Upper lobe of left lung (tissue), 6 donors: ENCODE results near the gene RUNX2. TPM values are rescaled to one million over a fixed set of nuclear protein-coding genes. Genes with fewer than 3 reads are reported as not detected.

ENCODE experiments used
- ATAC-seq, 2 donors: fragments of 200-7000 bp; cut with Tn5 transposase; one replicate each; pipeline ENCODE4 v1.9.1; 2022; ENCODE audit warnings: mild to moderate bottlenecking in 2 of 2, moderate library complexity in 2 of 2; ENCODE audit not compliant: low FRiP score in 2 of 2
- DNase-seq, 2 donors: peaks; one replicate each; pipeline ENCODE4 v3.0.0-alpha.2; 2019 to 2020
- H3K27ac ChIP-seq, 4 donors: fragments of 200-600 bp; sonication (generic); one replicate each; pipeline ENCODE4 v1.5.1; 2016 to 2019
- H3K27me3 ChIP-seq, 4 donors: fragments of 200-600 bp; sonication (generic); one replicate each; pipeline ENCODE4 v1.5.1; 2017 to 2019
- H3K36me3 ChIP-seq, 4 donors: fragments of 200-600 bp; sonication (generic); one replicate each; pipeline ENCODE4 v1.5.1; 2016 to 2019
- H3K4me1 ChIP-seq, 4 donors: fragments of 200-600 bp; sonication (generic); one replicate each; pipeline ENCODE4 v1.5.1; 2018 to 2019
- H3K4me3 ChIP-seq, 4 donors: fragments of 200-600 bp; sonication (generic); one replicate each; pipeline ENCODE4 v1.5.1; 2017 to 2019; ENCODE audit warnings: mild to moderate bottlenecking in 2 of 4, moderate library complexity in 1 of 4
- H3K9me3 ChIP-seq, 4 donors: fragments of 200-600 bp; sonication (generic); one replicate each; pipeline ENCODE4 v1.5.1; 2018 to 2019
- EP300 ChIP-seq, 4 donors: sonication (generic); formaldehyde crosslinking; IDR thresholded peaks; one replicate each; pipeline ENCODE4 v1.5.1; 2017; ENCODE audit warnings: antibody characterized with exemption in 4 of 4, control low read depth in 2 of 4
- POLR2A ChIP-seq, 4 donors: fragments of 450-650 bp; IDR thresholded peaks; one replicate each; pipeline ENCODE4 v1.5.1; 2016 to 2017; ENCODE audit warnings: antibody characterized with exemption in 4 of 4, mild to moderate bottlenecking in 2 of 4
- POLR2AphosphoS5 ChIP-seq, 2 donors: sonication (generic); formaldehyde crosslinking; IDR thresholded peaks; one replicate each; pipeline ENCODE4 v1.5.1; 2017; ENCODE audit warnings: antibody characterized with exemption in 2 of 2
- WGBS, 2 donors: methylation state at CpG; one replicate each; pipeline ENCODE4 v1.1.5; 2017 to 2018; 5-methylcytosine and 5-hydroxymethylcytosine counted together
- total RNA-seq, 6 donors: library from RNA; depleted of rRNA in 4 of 6; stranded (reverse); fragments of >200 nt in 4 of 6; gene quantifications; one replicate each; pipeline versions ENCODE4 v1.1.0 to v1.2.1, GENCODE V29; 2016 to 2021
- TF ChIP-seq, protein P1 (sequence below), 6 experiments: fragments of 450-650 bp in 4 of 6; fragments of 200-600 bp in 2 of 6; sonication (generic) in 2 of 6; IDR thresholded peaks; one replicate each; pipeline ENCODE4 v1.5.1; 2016 to 2019; ENCODE audit warnings: antibody characterized with exemption in 6 of 6
- donor health status: DM: no; HTN: no; CAD: no; lungs with moderate emphysema.
- donor health status: DM: no; HTN: yes; CAD: no; lungs with severe emphysema.

The RUNX2 gene
- total RNA-seq, 6 donors from 2014 or later, result 2.6 to 12.2 (median 5.5) TPM

DNA sequence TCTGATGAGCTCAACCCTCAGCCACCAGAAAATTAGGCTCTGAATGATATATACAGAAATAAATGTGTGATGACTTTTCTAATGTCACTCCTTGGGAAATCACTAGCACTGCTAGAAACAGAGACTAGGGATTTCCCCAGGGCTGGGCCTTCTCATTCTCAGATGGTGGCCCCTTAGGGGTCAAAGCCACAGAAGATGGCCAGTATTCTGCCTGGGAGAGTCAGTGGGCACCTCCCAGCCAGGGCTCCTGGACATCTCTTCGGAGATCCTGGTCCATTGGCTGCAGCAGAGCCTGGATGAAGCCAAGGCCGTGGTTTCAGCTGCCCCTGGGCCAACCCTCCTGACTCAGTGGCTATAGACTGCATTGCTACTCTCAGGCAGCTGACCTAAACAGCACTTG is 326.5 kb downstream of the RUNX2 start:
- DNase-seq (no peak), ATAC-seq (no peak)
- Histone ChIP-seq H3K9me3 (no peaks in the 10 kb centered on the region), H3K27ac (no peak overlapping the region), H3K4me1 (no peaks in the 10 kb centered on the region), H3K27me3 (no peaks in the 10 kb centered on the region), H3K36me3 (no peaks in the 10 kb centered on the region), H3K4me3 (no peak overlapping the region)
- no peak for TF ChIP-seq POLR2A (IDR thresholded peaks at IDR 0.05)
- 79 to 88% methylated on average over 2 of the region's 2 CpGs for WGBS, 2 donors

DNA sequence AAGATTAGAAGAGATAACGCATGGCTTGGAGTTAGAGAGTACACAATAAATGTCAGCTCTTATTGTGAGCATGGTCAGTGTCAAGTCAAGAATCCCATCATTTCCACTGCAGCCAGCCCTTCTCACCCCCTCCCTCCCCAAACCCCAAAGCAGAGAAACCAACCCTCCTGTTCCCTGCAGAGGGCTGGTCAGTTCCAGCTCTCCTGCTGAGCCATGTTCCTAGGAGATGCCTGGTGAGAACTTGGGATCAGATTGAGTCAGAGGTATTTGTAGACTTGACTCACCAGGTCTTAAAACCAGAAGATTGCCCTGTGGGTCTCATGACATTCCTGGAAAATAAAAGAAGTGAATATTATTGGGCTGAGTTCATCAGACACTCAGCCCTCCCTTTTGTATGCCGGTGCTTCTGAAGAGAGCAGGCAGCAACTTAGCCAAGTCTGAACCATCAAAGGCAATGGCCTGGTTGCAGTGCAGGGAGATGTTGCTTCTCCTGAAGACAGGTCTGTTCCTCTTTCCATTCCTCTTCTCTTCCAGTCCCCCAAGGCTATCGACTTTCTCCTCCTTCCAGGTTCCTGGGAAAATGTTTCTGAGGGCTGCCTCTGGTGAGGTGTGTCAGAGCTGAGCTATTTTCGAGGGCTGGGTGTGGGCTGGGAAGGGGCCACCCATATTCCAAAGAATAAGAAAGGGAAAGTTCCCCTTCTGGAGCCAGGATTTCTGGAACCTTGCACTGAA is 327.8 kb downstream of the RUNX2 start:
- no peak for TF ChIP-seq EP300 (IDR thresholded peaks at IDR 0.05)
- Histone ChIP-seq H3K9me3 (no peaks in the 10 kb centered on the region), H3K4me3 (no peak overlapping the region), H3K36me3 (no peaks in the 10 kb centered on the region), H3K27ac (no peak overlapping the region), H3K27me3 (no peaks in the 10 kb centered on the region), H3K4me1 (no peaks in the 10 kb centered on the region)
- DNase-seq (no peak), ATAC-seq (peak in 1 of 2 donors; percentile 68)
- WGBS, 2 donors, result 83 to 84% methylated on average over 4 of the region's 4 CpGs

GRCh38 chr6:45657226-45657625 is 329.1 kb downstream of the RUNX2 start:
- no peaks in the 10 kb centered on the region for H3K4me1 ChIP-seq
- no peaks in the 10 kb centered on the region for H3K27me3 ChIP-seq
- no peak for DNase-seq
- H3K36me3 ChIP-seq, result no peaks in the 10 kb centered on the region
- H3K9me3 ChIP-seq, result no peaks in the 10 kb centered on the region
- ATAC-seq, result no peak
- no peak overlapping the region for H3K27ac ChIP-seq
- TF ChIP-seq, protein P1, sequence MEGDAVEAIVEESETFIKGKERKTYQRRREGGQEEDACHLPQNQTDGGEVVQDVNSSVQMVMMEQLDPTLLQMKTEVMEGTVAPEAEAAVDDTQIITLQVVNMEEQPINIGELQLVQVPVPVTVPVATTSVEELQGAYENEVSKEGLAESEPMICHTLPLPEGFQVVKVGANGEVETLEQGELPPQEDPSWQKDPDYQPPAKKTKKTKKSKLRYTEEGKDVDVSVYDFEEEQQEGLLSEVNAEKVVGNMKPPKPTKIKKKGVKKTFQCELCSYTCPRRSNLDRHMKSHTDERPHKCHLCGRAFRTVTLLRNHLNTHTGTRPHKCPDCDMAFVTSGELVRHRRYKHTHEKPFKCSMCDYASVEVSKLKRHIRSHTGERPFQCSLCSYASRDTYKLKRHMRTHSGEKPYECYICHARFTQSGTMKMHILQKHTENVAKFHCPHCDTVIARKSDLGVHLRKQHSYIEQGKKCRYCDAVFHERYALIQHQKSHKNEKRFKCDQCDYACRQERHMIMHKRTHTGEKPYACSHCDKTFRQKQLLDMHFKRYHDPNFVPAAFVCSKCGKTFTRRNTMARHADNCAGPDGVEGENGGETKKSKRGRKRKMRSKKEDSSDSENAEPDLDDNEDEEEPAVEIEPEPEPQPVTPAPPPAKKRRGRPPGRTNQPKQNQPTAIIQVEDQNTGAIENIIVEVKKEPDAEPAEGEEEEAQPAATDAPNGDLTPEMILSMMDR (IDR thresholded peaks at IDR 0.05), result no peak
- TF ChIP-seq POLR2AphosphoS5 (IDR thresholded peaks at IDR 0.05), result no peak
- no peak for TF ChIP-seq POLR2A (IDR thresholded peaks at IDR 0.05)
- no peak for TF ChIP-seq EP300 (IDR thresholded peaks at IDR 0.05)
- no peak overlapping the region for H3K4me3 ChIP-seq

- TF ChIP-seq POLR2A (IDR thresholded peaks at IDR 0.05), result no peak
- TF ChIP-seq, protein P1 (IDR thresholded peaks at IDR 0.05), result no peak
- TF ChIP-seq POLR2AphosphoS5 (IDR thresholded peaks at IDR 0.05), result no peak
- no peak for TF ChIP-seq EP300 (IDR thresholded peaks at IDR 0.05)
- no peak for DNase-seq
- 89 to 97% methylated on average over 1 of the region's 1 CpG for WGBS, 2 donors
Observed at GRCh38 chr6:45658400-45658799, 330.3 kb downstream of the RUNX2 start.

GRCh38 chr6:45658958-45659357 is 330.8 kb downstream of the RUNX2 start:
- Histone ChIP-seq H3K9me3 (no peaks in the 10 kb centered on the region), H3K4me3 (no peak overlapping the region), H3K4me1 (peaks cover 9 to 11% (median 10%) of the 10 kb centered on the region in 4 donors), H3K36me3 (no peaks in the 10 kb centered on the region), H3K27ac (no peak overlapping the region), H3K27me3 (peaks cover 0 to 12% (median 9%) of the 10 kb centered on the region in 4 donors)
- 67 to 72% methylated on average over 3 to 5 of the region's 5 CpGs for WGBS, 2 donors
- ATAC-seq (no peak), DNase-seq (no peak)
- TF ChIP-seq POLR2AphosphoS5 (IDR thresholded peaks at IDR 0.05), result no peak
- TF ChIP-seq, protein P1 (IDR thresholded peaks at IDR 0.05), result no peak
- no peak for TF ChIP-seq EP300 (IDR thresholded peaks at IDR 0.05)
- TF ChIP-seq POLR2A (IDR thresholded peaks at IDR 0.05), result no peak

More at GRCh38 chr6:45658400-45658799, 330.3 kb downstream of the RUNX2 start:
- H3K27ac ChIP-seq, result no peak overlapping the region
- H3K36me3 ChIP-seq, result no peaks in the 10 kb centered on the region
- peaks cover 3 to 6% (median 5%) of the 10 kb centered on the region in 4 donors for H3K4me1 ChIP-seq
- no peak overlapping the region for H3K4me3 ChIP-seq
- peaks cover 0 to 7% (median 6%) of the 10 kb centered on the region in 4 donors for H3K27me3 ChIP-seq
- no peak for ATAC-seq
- no peaks in the 10 kb centered on the region for H3K9me3 ChIP-seq

DNA sequence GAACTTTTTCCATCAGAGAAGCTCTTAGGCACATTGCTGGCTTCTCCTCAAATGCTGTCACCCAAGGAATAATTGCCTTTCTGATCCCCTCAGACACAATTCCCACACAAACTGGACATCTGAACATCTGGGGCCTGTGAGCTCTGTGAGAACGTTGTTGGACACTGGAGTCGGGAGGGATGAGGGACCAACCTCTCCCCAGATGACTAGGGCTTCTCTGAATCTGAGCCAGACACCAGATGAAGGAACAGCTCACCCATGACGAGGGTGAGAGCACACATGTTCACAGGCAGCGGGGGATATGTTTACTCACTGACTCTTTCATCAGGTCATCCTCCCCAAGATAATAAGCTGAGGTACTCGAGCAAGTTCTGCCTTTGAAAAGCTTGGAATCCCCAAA is 333.5 kb downstream of the RUNX2 start:
- Histone ChIP-seq H3K27ac (no peak overlapping the region), H3K36me3 (no peaks in the 10 kb centered on the region), H3K27me3 (peaks cover 0 to 13% (median 9%) of the 10 kb centered on the region in 4 donors), H3K9me3 (no peaks in the 10 kb centered on the region), H3K4me3 (no peak overlapping the region), H3K4me1 (peaks cover 11 to 13% (median 12%) of the 10 kb centered on the region in 4 donors)
- no peak for DNase-seq
- TF ChIP-seq EP300 (IDR thresholded peaks at IDR 0.05) (no peak), POLR2A (IDR thresholded peaks at IDR 0.05) (no peak), POLR2AphosphoS5 (IDR thresholded peaks at IDR 0.05) (no peak)
- TF ChIP-seq, protein P1 (IDR thresholded peaks at IDR 0.05), result no peak
- ATAC-seq, result no peak
- 75 to 78% methylated on average over 5 of the region's 5 CpGs for WGBS, 2 donors
